Fibroblast of skin of scalp (primary cell): Measurements from ENCODE around the gene GREB1.
A peak's percentile ranks its signal among the peaks of the same experiment; 100 is the strongest.

Experiments used
- DNase-seq: peaks from one replicate; pipeline ENCODE4 v3.0.0-alpha.2; 2013

The GREB1 gene

GRCh38 chr2:11683966-11684365 lies 150.1 kb downstream of the GREB1 start:
- no peak for DNase-seq

DNA sequence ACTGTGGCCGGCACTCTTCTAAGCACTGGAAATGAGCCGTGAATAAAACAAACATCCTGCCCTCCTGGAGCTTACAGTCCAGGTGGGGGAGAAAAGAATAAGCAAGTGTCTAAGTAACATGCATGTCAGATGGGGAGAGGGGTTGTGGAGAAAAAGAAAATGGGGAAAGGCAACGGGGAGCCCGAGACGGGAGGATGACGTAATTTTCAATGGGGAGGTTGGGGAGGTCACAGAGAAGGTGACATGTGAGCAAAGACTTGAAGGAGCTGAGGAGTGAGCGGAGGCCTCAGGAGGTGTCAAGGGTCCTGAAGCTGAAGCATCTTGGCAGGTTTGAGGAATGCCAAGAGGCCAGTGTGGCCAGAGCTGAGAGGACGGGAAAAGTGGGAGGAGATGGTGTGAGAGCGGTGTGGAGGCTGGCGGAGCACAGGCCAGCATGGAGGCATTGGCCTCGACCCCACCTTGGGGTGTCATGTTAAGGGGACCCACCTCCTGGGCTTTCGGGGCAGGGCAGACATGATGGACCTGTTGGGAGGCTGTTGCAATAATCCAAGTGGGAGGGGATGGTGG lies 151.1 kb downstream of the GREB1 start:
- DNase-seq: no peak

GRCh38 chr2:11685906-11686470 lies 152.1 kb downstream of the GREB1 start:
- DNase-seq: no peak

GRCh38 chr2:11687736-11688135 lies 153.9 kb downstream of the GREB1 start:
- DNase-seq: no peak

DNA sequence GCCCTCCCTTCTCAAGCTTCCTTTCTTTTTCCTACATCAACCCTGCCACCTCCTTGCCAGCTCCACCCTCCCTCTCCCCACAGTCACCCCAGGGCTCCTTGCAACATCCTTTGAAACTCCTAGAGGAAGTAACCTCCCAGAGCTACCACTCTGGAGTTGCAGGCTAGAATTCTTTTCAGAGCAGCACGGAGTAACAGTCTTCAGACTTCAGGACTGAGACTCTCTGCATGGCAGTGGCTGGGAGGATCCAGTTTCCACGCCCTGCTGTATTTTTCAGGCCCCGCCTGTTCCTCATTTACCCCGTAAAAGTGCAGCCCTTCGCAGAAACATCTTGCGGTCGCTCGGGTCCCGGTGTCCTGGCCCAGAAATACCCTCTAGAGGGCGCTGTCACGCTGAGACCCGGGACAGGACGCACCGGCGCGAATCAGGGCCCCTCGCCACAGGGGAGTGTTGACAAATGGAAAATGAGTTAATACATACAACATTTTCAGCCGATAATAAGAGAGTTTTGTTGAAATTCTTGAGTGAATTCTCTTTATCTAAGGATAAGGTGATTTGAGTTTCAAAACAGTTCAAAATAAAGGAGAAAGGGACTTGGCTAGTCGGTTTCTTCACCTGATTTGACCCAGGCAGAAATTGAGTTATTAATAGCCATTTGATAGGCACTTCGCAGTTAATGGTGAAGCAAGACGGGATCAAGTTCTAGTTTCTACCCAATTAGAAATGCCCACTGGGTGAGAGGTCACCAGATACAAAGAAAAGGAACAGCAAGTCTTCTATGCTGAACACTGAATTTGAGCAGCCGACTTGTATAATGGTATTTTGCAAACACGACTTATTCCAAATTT lies 154.6 kb downstream of the GREB1 start:
- peak; percentile 78 for DNase-seq

DNA sequence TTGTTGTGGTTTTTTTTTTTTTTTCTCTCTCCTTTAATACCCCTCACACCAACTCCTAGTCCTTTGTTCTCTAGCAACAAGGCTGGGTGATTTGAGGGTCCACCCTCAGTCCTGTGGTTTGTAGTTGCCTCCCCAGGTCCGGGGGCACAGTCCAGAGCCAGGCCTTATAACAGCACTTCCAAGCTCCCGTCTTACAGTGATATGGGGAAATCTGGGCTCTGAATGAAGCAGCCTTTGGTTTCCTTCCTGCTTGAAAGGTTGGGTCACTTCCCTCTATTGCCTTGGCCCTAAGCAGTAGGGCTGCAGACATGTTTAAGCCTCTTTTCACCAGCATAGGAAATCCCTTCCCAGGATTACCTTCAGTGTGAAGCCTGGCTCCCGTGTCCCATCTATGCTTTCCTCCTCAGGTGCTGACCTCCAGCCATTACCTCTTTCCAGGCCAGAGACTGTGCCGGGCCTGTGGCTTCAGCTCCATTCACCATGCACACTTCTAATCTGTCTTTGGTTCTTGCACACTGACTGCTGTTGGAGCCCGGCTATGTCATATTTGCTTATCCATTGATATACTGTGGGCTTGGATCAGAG lies 157.3 kb downstream of the GREB1 start:
- DNase-seq: no peak
